K562 (cell line): Measurements from ENCODE around the gene MIR17HG. TPM values are rescaled to one million over a fixed set of nuclear protein-coding genes. Genes with fewer than 3 reads are reported as not detected.

Source experiments
- ATAC-seq: fragments of 200-7000 bp; cut with Tn5 transposase; 3 replicates; pipeline ENCODE4 v1.9.1; 2020; ENCODE audit warnings: moderate library complexity
- BruUV-seq: library from RNA; stranded (reverse); fragments of 400-500 nt; replicated peaks from 2 replicates; lab custom pipeline; 2021; lab: Mats Ljungman, UMichigan
- CTCF ChIA-PET: fragments of 300-600 bp; formaldehyde crosslinking; extraction: SDS; loops from one replicate; lab custom pipeline; 2021; ENCODE audit warnings: low intra/inter-chr PET ratio; lab: Yijun Ruan, JAX
- POLR2A ChIA-PET: fragments of 300-600, 350-650 bp; sonication (Branson Sonifier 250); formaldehyde crosslinking; extraction: SDS; loops from one replicate; lab custom pipeline; 2021; ENCODE audit warnings: antibody characterized with exemption, inconsistent platforms; lab: Yijun Ruan, JAX
- DNase-seq, 4 experiments: peaks; one replicate each; pipeline versions ENCODE4 v3.0.0 to v3.0.0-alpha.2; 2011 to 2018; ENCODE audit warnings: low spot score in 3 of 4, mixed read lengths in 3 of 4; ENCODE audit errors: extremely low read depth in 1 of 4
- FAIRE-seq: peaks from 2 replicates; lab custom pipeline; 2011; peaks lifted over from hg19 to GRCh38; lab: Jason Lieb, UNC
- H2AFZ ChIP-seq: 2 replicates; pipeline ENCODE4 v1.6.0; 2011; ENCODE audit warnings: low read depth, low read length, control low read depth, inconsistent platforms
- H3K27ac ChIP-seq: fragments of 200-600 bp; 3 replicates; pipeline ENCODE4 v1.8.0; 2011; ENCODE audit warnings: low read depth, mild to moderate bottlenecking, control low read depth, inconsistent platforms, low read length, moderate library complexity, mixed read lengths; ENCODE audit errors: extremely low read depth
- H3K27me3 ChIP-seq, 2 experiments: fragments of 300-600 bp in 1 of 2; 2 replicates in 1 of 2; 3 replicates in 1 of 2; pipeline versions ENCODE4 v1.6.0 to v1.8.0; 2011; ENCODE audit warnings: inconsistent platforms in 2 of 2, low read length in 2 of 2, mild to moderate bottlenecking in 1 of 2, mixed read lengths in 1 of 2, moderate library complexity in 1 of 2; ENCODE audit not compliant: control insufficient read depth in 2 of 2, insufficient read depth in 2 of 2
- H3K36me3 ChIP-seq: fragments of 300-600 bp; 3 replicates; pipeline ENCODE4 v1.8.0; 2011; ENCODE audit warnings: mild to moderate bottlenecking, low read length, inconsistent platforms; ENCODE audit not compliant: control insufficient read depth, insufficient read depth
- H3K4me1 ChIP-seq, 2 experiments: fragments of 200-600 bp in 1 of 2; replicated peaks in 1 of 2; 2 replicates in 1 of 2; 3 replicates in 1 of 2; pipeline versions ENCODE4 v1.5.1 to v1.8.0; 2011; ENCODE audit warnings: inconsistent platforms in 2 of 2, low read length in 2 of 2, mild to moderate bottlenecking in 1 of 2, mixed read lengths in 1 of 2, moderate library complexity in 1 of 2; ENCODE audit not compliant: control insufficient read depth in 2 of 2, insufficient read depth in 2 of 2
- H3K4me2 ChIP-seq: 2 replicates; pipeline ENCODE4 v1.6.1; 2011; ENCODE audit warnings: low read length, control low read depth, inconsistent platforms, mixed read lengths; ENCODE audit not compliant: insufficient read depth
- H3K4me3 ChIP-seq: fragments of 200-600 bp; sonication (generic), shearing (Covaris generic); 2 replicates; pipeline ENCODE4 v1.5.1; 2016; ENCODE audit warnings: control low read depth, inconsistent platforms
- H3K79me2 ChIP-seq: fragments of 200-600 bp; 3 replicates; pipeline ENCODE4 v1.8.0; 2011; ENCODE audit warnings: low read length, inconsistent platforms; ENCODE audit not compliant: control insufficient read depth, insufficient read depth
- H3K9ac ChIP-seq, 2 experiments: 2 replicates each; pipeline versions ENCODE4 v1.6.0 to v1.6.1; 2011; ENCODE audit warnings: low read depth in 2 of 2, low read length in 2 of 2, control low read depth in 1 of 2, inconsistent platforms in 1 of 2, mild to moderate bottlenecking in 1 of 2, mixed read lengths in 1 of 2; ENCODE audit not compliant: insufficient read depth in 1 of 2
- H3K9me1 ChIP-seq: one replicate; pipeline ENCODE4 v1.6.0; 2011; ENCODE audit warnings: inconsistent platforms, mild to moderate bottlenecking, low read length, moderate library complexity; ENCODE audit not compliant: control insufficient read depth, insufficient read depth
- H3K9me3 ChIP-seq: replicated peaks from 2 replicates; pipeline ENCODE4 v1.5.1; 2011; ENCODE audit warnings: low read depth, low read length, inconsistent platforms; ENCODE audit not compliant: control insufficient read depth, insufficient read depth
- H4K20me1 ChIP-seq: replicated peaks from 2 replicates; pipeline ENCODE4 v1.6.1; 2011; ENCODE audit warnings: low read length, inconsistent platforms, mixed read lengths; ENCODE audit not compliant: control insufficient read depth, insufficient read depth
- CREB1 ChIP-seq, 2 experiments: sonication (generic) in 1 of 2; formaldehyde crosslinking in 1 of 2; IDR thresholded peaks; 2 replicates each; pipeline versions ENCODE4 v1.6.1 to v1.8.0; 2012 to 2022; ENCODE audit warnings: inconsistent platforms in 1 of 2, mild to moderate bottlenecking in 1 of 2, missing genetic modification reagents in 1 of 2, moderate library complexity in 1 of 2
- CUX1 ChIP-seq: fragments of 200-800 bp; sonication (Bioruptor generic); IDR thresholded peaks from 2 replicates; pipeline ENCODE4 v1.6.1; 2016; ENCODE audit warnings: missing genetic modification characterization, missing compliant biosample characterization
- EP400 ChIP-seq: fragments of 450-650 bp; IDR thresholded peaks from 2 replicates; pipeline ENCODE4 v1.6.1; 2017; ENCODE audit warnings: antibody characterized with exemption, mild to moderate bottlenecking, moderate library complexity
- FOXJ3 ChIP-seq: sonication (generic); formaldehyde crosslinking; IDR thresholded peaks from 2 replicates; pipeline ENCODE4 v1.4.0; 2020; ENCODE audit warnings: mild to moderate bottlenecking, missing genetic modification reagents
- MLX ChIP-seq, 2 experiments: fragments of 450-650 bp in 1 of 2; sonication (generic) in 1 of 2; formaldehyde crosslinking; conservative IDR thresholded peaks; 2 replicates each; pipeline versions ENCODE4 v1.4.0 to v1.8.1; 2020 to 2022; ENCODE audit warnings: mild to moderate bottlenecking in 1 of 2, missing genetic modification reagents in 1 of 2
- RBBP5 ChIP-seq: fragments of 200-600 bp; sonication (generic); IDR thresholded peaks from 2 replicates; pipeline ENCODE4 v1.6.1; 2012; ENCODE audit warnings: borderline replicate concordance, mild to moderate bottlenecking, low read length, control low read depth, inconsistent platforms; ENCODE audit not compliant: insufficient read depth, poor library complexity, severe bottlenecking
- RBM39 ChIP-seq: fragments of 200-400 bp; formaldehyde crosslinking; optimal IDR thresholded peaks from 2 replicates; pipeline ENCODE3; 2018; ENCODE audit warnings: low read depth, low read length
- SIRT6 ChIP-seq: IDR thresholded peaks from one replicate; pipeline ENCODE4 v1.6.1; 2012; ENCODE audit warnings: low read depth, mild to moderate bottlenecking, control low read depth, inconsistent platforms, low read length, moderate library complexity
- SLC30A9 ChIP-seq: fragments of 250-450 bp; sonication (Bioruptor Pico); IDR thresholded peaks from 2 replicates; pipeline ENCODE4 v1.8.0; 2022; ENCODE audit warnings: mild to moderate bottlenecking, moderate library complexity
- SPI1 ChIP-seq: IDR thresholded peaks from 2 replicates; pipeline ENCODE4 v1.6.1; 2011; ENCODE audit warnings: low read depth, low read length, control low read depth, borderline replicate concordance
- TCF7L2 ChIP-seq: fragments of 150-350 bp; IDR thresholded peaks from 2 replicates; pipeline ENCODE4 v1.6.1; 2016; ENCODE audit warnings: low read depth, mild to moderate bottlenecking, low read length, moderate library complexity
- THAP12 ChIP-seq: fragments of 250-450 bp; sonication (Bioruptor Pico); IDR thresholded peaks from 2 replicates; pipeline ENCODE4 v1.9.0; 2021; ENCODE audit warnings: mild to moderate bottlenecking, inconsistent platforms
- THRB ChIP-seq: fragments of 450-650 bp; formaldehyde crosslinking; conservative IDR thresholded peaks from 2 replicates; pipeline ENCODE4 v1.4.0; 2022; ENCODE audit warnings: mild to moderate bottlenecking, missing genetic modification characterization
- in situ Hi-C: fragments of 300-500 bp; cut with MboI; formaldehyde crosslinking; loops from 4 replicates; pipeline ENCODE4 v1.15.0; 2018; ENCODE audit warnings: inconsistent platforms, mixed read lengths
- intact Hi-C: fragments of 100-400 bp; cut with micrococcal nuclease; formaldehyde crosslinking; loops from 2 replicates; pipeline ENCODE4 v1.14.2; 2022
- polyA plus RNA-seq, 8 experiments: library from polyadenylated mRNA; depleted of rRNA in 4 of 8; stranded (reverse) in 5 of 8; unstranded in 3 of 8; fragments of >200 nt; fragmentation: Nextera tagmentation in 2 of 8; fragmentation: Illumina TruSeq in 1 of 8; extraction: Ambion mirVana in 2 of 8; extraction: Trizol in 1 of 8; gene quantifications; 2 replicates each; pipeline versions ENCODE4 v1.2.1 to v1.2.3, GENCODE V29; 2011 to 2014; ENCODE audit warnings: inconsistent platforms in 1 of 8, missing spikeins in 1 of 8
- total RNA-seq, 7 experiments: library from RNA; depleted of rRNA in 6 of 7; stranded (reverse); fragments of >200 nt in 6 of 7; fragmentation: Illumina TruSeq in 2 of 7; extraction: Trizol in 2 of 7; gene quantifications; 2 replicates each; pipeline versions ENCODE4 v1.2.1 to v1.2.3, GENCODE V29; 2011 to 2021; ENCODE audit warnings: low replicate concordance in 1 of 7

The MIR17HG gene
- total and polyA plus RNA-seq, 9 of the 15 experiments (the other 6 are each of a cell fraction or from before 2014, with no cell fraction given), result 44.2 to 218 (median 77.8) TPM

GRCh38 chr13:91314888-91315287, 32.6 kb upstream of the MIR17HG start:
- no peaks in the 10 kb centered on the region for H3K79me2 ChIP-seq
- H3K36me3 ChIP-seq, result no peaks in the 10 kb centered on the region
- no peak overlapping the region for H3K9ac ChIP-seq
- BruUV-seq, result no TSS peak
- POLR2A ChIA-PET, result interaction anchor here (1.4 to 2.0 kb wide), 4 partner anchors 12 to 33 kb away, joined by 4 to 10 read pairs (median 6); partner anchors contain the start of gene MIR17HG
- no peaks in the 10 kb centered on the region for H3K27me3 ChIP-seq
- in situ Hi-C loops (no loop called here), intact Hi-C loops (no loop called here)
- H2AFZ ChIP-seq, result no peak overlapping the region
- CTCF ChIA-PET, result no interaction called here
- H3K9me3 ChIP-seq, result no peaks in the 10 kb centered on the region
- H3K9me1 ChIP-seq, result no peaks in the 10 kb centered on the region
- H3K27ac ChIP-seq, result no peak overlapping the region
- no peak overlapping the region for H3K4me2 ChIP-seq
- FAIRE-seq (no peak), ATAC-seq (no peak), DNase-seq (no peak)
- H3K4me1 ChIP-seq, result no peaks in the 10 kb centered on the region
- H3K4me3 ChIP-seq, result no peak overlapping the region
- H4K20me1 ChIP-seq, result no peaks in the 10 kb centered on the region
- TF ChIP-seq THRB (CRISPR knock-in tag), result no peak
- 0 out of 2 replicates have a peak, but pooled peaks have one; percentile 33 for TF ChIP-seq CUX1 (CRISPR knock-in tag)
- no peak for TF ChIP-seq RBBP5
- TF ChIP-seq EP400, result no peak
- TF ChIP-seq SPI1, result no peak
- TF ChIP-seq TCF7L2, result no peak
- no peak for TF ChIP-seq RBM39
- no peak for TF ChIP-seq SLC30A9 (CRISPR knock-in tag)
- no peak for TF ChIP-seq FOXJ3
- TF ChIP-seq MLX (CRISPR knock-in tag; conservative IDR thresholded peaks at IDR 0.05), result peak in 1 of 2 experiments; percentile 55; a peak in 1 of 4 replicates
- no peak for TF ChIP-seq CREB1 (IDR thresholded peaks at IDR 0.05)
- TF ChIP-seq CREB1 (CRISPR knock-in tag; IDR thresholded peaks at IDR 0.05), result no peak
- TF ChIP-seq SIRT6, result no peak
- no peak for TF ChIP-seq THAP12 (CRISPR knock-in tag)
